ENCODE results near the gene TMEM250.

DNA sequence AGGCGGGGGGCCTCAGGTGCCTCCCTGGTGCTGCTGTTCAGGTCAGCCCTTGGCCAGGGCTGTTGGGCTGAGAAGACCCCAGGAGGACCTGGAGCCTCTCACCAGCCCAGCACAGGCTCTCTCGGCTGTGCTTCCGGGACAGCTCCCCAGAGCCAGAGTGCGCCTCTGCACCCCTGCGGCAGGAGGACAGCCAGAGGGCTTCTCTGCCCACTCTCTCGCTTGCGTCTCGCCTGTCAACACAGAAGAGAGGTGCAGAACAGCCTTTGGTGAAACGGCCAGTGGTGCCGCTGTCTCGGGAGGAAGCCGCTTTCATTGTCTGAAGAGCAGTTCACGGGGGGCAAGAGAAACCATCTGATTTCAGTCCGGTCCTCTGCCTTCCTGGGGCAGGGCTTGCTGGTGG is 19.8 kb downstream of the TMEM250 start:
- TF ChIP-seq, protein P1, sequence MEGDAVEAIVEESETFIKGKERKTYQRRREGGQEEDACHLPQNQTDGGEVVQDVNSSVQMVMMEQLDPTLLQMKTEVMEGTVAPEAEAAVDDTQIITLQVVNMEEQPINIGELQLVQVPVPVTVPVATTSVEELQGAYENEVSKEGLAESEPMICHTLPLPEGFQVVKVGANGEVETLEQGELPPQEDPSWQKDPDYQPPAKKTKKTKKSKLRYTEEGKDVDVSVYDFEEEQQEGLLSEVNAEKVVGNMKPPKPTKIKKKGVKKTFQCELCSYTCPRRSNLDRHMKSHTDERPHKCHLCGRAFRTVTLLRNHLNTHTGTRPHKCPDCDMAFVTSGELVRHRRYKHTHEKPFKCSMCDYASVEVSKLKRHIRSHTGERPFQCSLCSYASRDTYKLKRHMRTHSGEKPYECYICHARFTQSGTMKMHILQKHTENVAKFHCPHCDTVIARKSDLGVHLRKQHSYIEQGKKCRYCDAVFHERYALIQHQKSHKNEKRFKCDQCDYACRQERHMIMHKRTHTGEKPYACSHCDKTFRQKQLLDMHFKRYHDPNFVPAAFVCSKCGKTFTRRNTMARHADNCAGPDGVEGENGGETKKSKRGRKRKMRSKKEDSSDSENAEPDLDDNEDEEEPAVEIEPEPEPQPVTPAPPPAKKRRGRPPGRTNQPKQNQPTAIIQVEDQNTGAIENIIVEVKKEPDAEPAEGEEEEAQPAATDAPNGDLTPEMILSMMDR (IDR thresholded peaks at IDR 0.05): no peak
- TF ChIP-seq, protein P2, sequence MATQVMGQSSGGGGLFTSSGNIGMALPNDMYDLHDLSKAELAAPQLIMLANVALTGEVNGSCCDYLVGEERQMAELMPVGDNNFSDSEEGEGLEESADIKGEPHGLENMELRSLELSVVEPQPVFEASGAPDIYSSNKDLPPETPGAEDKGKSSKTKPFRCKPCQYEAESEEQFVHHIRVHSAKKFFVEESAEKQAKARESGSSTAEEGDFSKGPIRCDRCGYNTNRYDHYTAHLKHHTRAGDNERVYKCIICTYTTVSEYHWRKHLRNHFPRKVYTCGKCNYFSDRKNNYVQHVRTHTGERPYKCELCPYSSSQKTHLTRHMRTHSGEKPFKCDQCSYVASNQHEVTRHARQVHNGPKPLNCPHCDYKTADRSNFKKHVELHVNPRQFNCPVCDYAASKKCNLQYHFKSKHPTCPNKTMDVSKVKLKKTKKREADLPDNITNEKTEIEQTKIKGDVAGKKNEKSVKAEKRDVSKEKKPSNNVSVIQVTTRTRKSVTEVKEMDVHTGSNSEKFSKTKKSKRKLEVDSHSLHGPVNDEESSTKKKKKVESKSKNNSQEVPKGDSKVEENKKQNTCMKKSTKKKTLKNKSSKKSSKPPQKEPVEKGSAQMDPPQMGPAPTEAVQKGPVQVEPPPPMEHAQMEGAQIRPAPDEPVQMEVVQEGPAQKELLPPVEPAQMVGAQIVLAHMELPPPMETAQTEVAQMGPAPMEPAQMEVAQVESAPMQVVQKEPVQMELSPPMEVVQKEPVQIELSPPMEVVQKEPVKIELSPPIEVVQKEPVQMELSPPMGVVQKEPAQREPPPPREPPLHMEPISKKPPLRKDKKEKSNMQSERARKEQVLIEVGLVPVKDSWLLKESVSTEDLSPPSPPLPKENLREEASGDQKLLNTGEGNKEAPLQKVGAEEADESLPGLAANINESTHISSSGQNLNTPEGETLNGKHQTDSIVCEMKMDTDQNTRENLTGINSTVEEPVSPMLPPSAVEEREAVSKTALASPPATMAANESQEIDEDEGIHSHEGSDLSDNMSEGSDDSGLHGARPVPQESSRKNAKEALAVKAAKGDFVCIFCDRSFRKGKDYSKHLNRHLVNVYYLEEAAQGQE (IDR thresholded peaks at IDR 0.05; ENCODE audit: insufficient read depth in 1 of 2, low read depth in 2 of 2, low read length in 1 of 2): no peak

Measured in Panc1 (cell line).